Gastrocnemius medialis (tissue), 4 donors: ENCODE results near the gene ADAR. TPM values are rescaled to one million over a fixed set of nuclear protein-coding genes. Genes with fewer than 3 reads are reported as not detected.

Experiments
- ATAC-seq, 2 donors: fragments of 150-250 bp; one replicate each; pipeline ENCODE4 v1.9.1; 2016
- DNase-seq, 2 donors: peaks; one replicate each; pipeline ENCODE4 v3.0.0-alpha.2; 2019
- H3K27ac ChIP-seq, 4 donors: fragments of 200-600 bp; sonication (generic); 1 replicate in 1 of 4; 2 replicates in 3 of 4; pipeline ENCODE4 v1.5.1; 2016 to 2018; ENCODE audit warnings: mild to moderate bottlenecking in 2 of 4, moderate library complexity in 1 of 4
- H3K27me3 ChIP-seq, 3 donors: fragments of 200-600 bp; sonication (generic) in 2 of 3; 1 replicate in 1 of 3; 2 replicates in 2 of 3; pipeline versions ENCODE4 v1.5.1 to v1.6.0; 2016 to 2019; ENCODE audit warnings: mild to moderate bottlenecking in 1 of 3, moderate library complexity in 1 of 3
- H3K36me3 ChIP-seq, 2 donors: fragments of 200-600 bp; sonication (generic) in 1 of 2; one replicate each; pipeline ENCODE4 v1.5.1; 2017 to 2018
- H3K4me1 ChIP-seq, 2 donors: fragments of 200-600 bp; sonication (generic) in 1 of 2; one replicate each; pipeline ENCODE4 v1.5.1; 2016 to 2017; ENCODE audit warnings: mild to moderate bottlenecking in 2 of 2
- H3K4me3 ChIP-seq, 4 donors: fragments of 200-600 bp; sonication (generic) in 3 of 4; 1 replicate in 1 of 4; 2 replicates in 3 of 4; pipeline ENCODE4 v1.5.1; 2016 to 2019; ENCODE audit warnings: mild to moderate bottlenecking in 2 of 4
- H3K9me3 ChIP-seq, 3 donors: fragments of 200-600 bp; sonication (generic) in 2 of 3; 1 replicate in 1 of 3; 2 replicates in 2 of 3; pipeline ENCODE4 v1.5.1; 2016 to 2019
- POLR2A ChIP-seq, 2 donors: fragments of 450-650 bp; IDR thresholded peaks; one replicate each; pipeline ENCODE4 v1.6.1; 2017; ENCODE audit warnings: antibody characterized with exemption in 2 of 2, mild to moderate bottlenecking in 2 of 2, moderate library complexity in 2 of 2
- in situ Hi-C, 4 donors: fragments of 200-750 bp; cut with MboI; loops; one replicate each; pipeline versions ENCODE4 v1.15.0 to v1.8.0; 2017; ENCODE audit warnings: low sequenced_read_pairs in 4 of 4
- intact Hi-C: fragments of 100-400 bp; cut with DNase I; formaldehyde crosslinking; loops from one replicate; pipeline ENCODE4 v1.15.1; 2023; ENCODE audit warnings: low total_unique reads
- total RNA-seq, 4 donors: library from RNA; depleted of rRNA; stranded (reverse); fragments of >200 nt; gene quantifications; one replicate each; pipeline versions ENCODE4 v1.1.0 to v1.2.3, GENCODE V29; 2016
- TF ChIP-seq, protein P1 (sequence below), 5 experiments: fragments of 450-650 bp in 3 of 5; fragments of 200-600 bp in 2 of 5; sonication (generic) in 2 of 5; IDR thresholded peaks in 4 of 5; conservative IDR thresholded peaks in 1 of 5; 1 replicate in 4 of 5; 2 replicates in 1 of 5; pipeline ENCODE4 v1.5.1; 2016 to 2019; ENCODE audit warnings: antibody characterized with exemption in 5 of 5, mild to moderate bottlenecking in 3 of 5, moderate library complexity in 3 of 5

Gene ADAR
- total RNA-seq, 4 donors from 2014 or later: 16.4 to 38.4 (median 19.0) TPM

DNA sequence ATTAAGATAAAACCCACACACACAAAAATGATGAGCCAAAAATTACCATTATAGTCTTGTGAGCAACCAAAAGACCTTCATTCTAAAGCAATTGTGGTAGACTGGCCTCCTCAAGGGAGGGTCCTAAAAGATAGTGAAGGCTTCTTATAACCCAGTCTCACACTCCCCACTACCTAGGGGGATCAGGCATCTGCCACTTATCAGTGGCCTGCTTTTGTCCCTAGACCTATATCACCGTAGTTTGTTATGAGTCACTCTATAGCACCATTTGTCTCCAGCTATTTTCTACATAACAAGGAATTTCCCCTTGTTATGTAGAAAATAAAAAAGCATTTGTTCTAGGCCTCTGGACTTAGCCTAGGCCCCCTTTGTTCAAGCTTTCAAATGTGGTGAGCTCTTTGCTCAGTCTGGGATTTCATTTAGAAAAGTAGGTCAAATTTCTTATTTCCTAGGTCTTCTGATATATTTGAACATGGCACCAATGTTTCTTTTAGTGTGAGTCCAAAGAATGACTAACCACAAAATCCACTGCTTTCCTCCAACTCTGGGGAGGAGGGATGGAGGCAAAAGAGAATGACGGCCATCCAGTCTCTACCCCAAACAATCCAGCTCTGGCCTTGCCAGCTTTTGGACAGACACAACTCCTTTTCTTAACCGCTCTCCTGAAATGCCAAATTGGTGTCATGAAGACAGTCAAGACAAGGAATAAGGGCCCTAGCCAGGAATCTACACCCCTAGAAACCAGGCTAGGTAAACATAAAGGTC, 8.9 kb downstream of the ADAR start:
- TF ChIP-seq POLR2A (IDR thresholded peaks at IDR 0.05): no peak
- TF ChIP-seq, protein P1, sequence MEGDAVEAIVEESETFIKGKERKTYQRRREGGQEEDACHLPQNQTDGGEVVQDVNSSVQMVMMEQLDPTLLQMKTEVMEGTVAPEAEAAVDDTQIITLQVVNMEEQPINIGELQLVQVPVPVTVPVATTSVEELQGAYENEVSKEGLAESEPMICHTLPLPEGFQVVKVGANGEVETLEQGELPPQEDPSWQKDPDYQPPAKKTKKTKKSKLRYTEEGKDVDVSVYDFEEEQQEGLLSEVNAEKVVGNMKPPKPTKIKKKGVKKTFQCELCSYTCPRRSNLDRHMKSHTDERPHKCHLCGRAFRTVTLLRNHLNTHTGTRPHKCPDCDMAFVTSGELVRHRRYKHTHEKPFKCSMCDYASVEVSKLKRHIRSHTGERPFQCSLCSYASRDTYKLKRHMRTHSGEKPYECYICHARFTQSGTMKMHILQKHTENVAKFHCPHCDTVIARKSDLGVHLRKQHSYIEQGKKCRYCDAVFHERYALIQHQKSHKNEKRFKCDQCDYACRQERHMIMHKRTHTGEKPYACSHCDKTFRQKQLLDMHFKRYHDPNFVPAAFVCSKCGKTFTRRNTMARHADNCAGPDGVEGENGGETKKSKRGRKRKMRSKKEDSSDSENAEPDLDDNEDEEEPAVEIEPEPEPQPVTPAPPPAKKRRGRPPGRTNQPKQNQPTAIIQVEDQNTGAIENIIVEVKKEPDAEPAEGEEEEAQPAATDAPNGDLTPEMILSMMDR (IDR thresholded peaks at IDR 0.05 in 4 of 5, conservative IDR thresholded peaks at IDR 0.05 in 1 of 5): no peak
- ATAC-seq: no peak
- Histone ChIP-seq H3K4me1 (peaks cover 11 to 22% of the 10 kb centered on the region in 2 donors), H3K27ac (no peak overlapping the region), H3K4me3 (no peak overlapping the region), H3K36me3 (peaks cover 9 to 68% of the 10 kb centered on the region in 2 donors), H3K9me3 (no peaks in the 10 kb centered on the region), H3K27me3 (no peaks in the 10 kb centered on the region)
- intact Hi-C loops (no loop called here), in situ Hi-C loops (no loop called here)
- no peak for DNase-seq

GRCh38 chr1:154595621-154596020, 12.4 kb downstream of the ADAR start:
- intact Hi-C loops: no loop called here
- Histone ChIP-seq H3K9me3 (no peaks in the 10 kb centered on the region), H3K27ac (no peak overlapping the region), H3K27me3 (no peaks in the 10 kb centered on the region), H3K4me1 (peaks cover 0 to 5% of the 10 kb centered on the region in 2 donors), H3K4me3 (no peak overlapping the region), H3K36me3 (peaks cover 9 to 85% of the 10 kb centered on the region in 2 donors)
- no peak for DNase-seq
- in situ Hi-C loops: no loop called here
- TF ChIP-seq POLR2A (IDR thresholded peaks at IDR 0.05): no peak
- TF ChIP-seq, protein P1 (IDR thresholded peaks at IDR 0.05 in 4 of 5, conservative IDR thresholded peaks at IDR 0.05 in 1 of 5): no peak
- no peak for ATAC-seq

- TF ChIP-seq, protein P1 (IDR thresholded peaks at IDR 0.05 in 4 of 5, conservative IDR thresholded peaks at IDR 0.05 in 1 of 5): no peak
- no peak for TF ChIP-seq POLR2A (IDR thresholded peaks at IDR 0.05)
- Histone ChIP-seq H3K4me3 (no peak overlapping the region), H3K27ac (no peak overlapping the region), H3K9me3 (no peaks in the 10 kb centered on the region), H3K27me3 (no peaks in the 10 kb centered on the region), H3K36me3 (peaks cover 9 to 86% of the 10 kb centered on the region in 2 donors), H3K4me1 (peaks cover 0 to 3% of the 10 kb centered on the region in 2 donors)
- intact Hi-C loops (no loop called here), in situ Hi-C loops (no loop called here)
- ATAC-seq (no peak), DNase-seq (no peak)
Measured at GRCh38 chr1:154594811-154595210, 13.2 kb downstream of the ADAR start.

DNA sequence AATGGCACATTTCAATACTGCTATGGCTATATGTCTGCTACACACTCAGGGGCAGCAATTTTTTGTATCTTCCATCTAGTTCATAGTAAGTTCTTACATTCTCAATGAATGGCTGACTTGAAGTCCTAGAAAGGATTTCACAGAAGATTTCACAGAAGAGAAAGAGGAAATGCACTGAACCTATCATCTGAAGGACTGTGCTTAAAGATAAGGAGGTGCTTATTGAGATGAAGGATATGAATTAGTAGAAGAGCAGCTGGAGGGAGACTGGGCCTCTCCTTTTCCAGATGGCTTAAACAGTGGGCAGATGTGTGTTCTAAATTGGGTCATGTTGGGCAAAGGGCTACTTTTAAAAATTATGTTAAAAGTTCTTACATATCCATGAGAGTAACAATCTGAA, 14.6 kb downstream of the ADAR start:
- Histone ChIP-seq H3K27ac (no peak overlapping the region), H3K27me3 (no peaks in the 10 kb centered on the region), H3K36me3 (peaks cover 20 to 97% of the 10 kb centered on the region in 2 donors), H3K4me1 (no peaks in the 10 kb centered on the region), H3K4me3 (no peak overlapping the region), H3K9me3 (no peaks in the 10 kb centered on the region)
- no peak for TF ChIP-seq POLR2A (IDR thresholded peaks at IDR 0.05)
- TF ChIP-seq, protein P1 (IDR thresholded peaks at IDR 0.05 in 4 of 5, conservative IDR thresholded peaks at IDR 0.05 in 1 of 5): no peak
- intact Hi-C loops (no loop called here), in situ Hi-C loops (no loop called here)
- DNase-seq (no peak), ATAC-seq (no peak)
